ENCODE measurements around the gene TEX14.

Gene TEX14, protein sequence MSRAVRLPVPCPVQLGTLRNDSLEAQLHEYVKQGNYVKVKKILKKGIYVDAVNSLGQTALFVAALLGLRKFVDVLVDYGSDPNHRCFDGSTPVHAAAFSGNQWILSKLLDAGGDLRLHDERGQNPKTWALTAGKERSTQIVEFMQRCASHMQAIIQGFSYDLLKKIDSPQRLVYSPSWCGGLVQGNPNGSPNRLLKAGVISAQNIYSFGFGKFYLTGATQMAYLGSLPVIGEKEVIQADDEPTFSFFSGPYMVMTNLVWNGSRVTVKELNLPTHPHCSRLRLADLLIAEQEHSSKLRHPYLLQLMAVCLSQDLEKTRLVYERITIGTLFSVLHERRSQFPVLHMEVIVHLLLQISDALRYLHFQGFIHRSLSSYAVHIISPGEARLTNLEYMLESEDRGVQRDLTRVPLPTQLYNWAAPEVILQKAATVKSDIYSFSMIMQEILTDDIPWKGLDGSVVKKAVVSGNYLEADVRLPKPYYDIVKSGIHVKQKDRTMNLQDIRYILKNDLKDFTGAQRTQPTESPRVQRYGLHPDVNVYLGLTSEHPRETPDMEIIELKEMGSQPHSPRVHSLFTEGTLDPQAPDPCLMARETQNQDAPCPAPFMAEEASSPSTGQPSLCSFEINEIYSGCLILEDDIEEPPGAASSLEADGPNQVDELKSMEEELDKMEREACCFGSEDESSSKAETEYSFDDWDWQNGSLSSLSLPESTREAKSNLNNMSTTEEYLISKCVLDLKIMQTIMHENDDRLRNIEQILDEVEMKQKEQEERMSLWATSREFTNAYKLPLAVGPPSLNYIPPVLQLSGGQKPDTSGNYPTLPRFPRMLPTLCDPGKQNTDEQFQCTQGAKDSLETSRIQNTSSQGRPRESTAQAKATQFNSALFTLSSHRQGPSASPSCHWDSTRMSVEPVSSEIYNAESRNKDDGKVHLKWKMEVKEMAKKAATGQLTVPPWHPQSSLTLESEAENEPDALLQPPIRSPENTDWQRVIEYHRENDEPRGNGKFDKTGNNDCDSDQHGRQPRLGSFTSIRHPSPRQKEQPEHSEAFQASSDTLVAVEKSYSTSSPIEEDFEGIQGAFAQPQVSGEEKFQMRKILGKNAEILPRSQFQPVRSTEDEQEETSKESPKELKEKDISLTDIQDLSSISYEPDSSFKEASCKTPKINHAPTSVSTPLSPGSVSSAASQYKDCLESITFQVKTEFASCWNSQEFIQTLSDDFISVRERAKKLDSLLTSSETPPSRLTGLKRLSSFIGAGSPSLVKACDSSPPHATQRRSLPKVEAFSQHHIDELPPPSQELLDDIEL (N-terminal part only)

GRCh38 chr17:58691701-58692238, at the start of gene TEX14:
TEX14 (minus strand) TSS chr17:58692045; CDS start chr17:58652001, 40,044 bp downstream.
- DNase-seq = no peak

GRCh38 chr17:58741121-58741625, 49.3 kb upstream of the TEX14 start:
- no peak for DNase-seq

DNA sequence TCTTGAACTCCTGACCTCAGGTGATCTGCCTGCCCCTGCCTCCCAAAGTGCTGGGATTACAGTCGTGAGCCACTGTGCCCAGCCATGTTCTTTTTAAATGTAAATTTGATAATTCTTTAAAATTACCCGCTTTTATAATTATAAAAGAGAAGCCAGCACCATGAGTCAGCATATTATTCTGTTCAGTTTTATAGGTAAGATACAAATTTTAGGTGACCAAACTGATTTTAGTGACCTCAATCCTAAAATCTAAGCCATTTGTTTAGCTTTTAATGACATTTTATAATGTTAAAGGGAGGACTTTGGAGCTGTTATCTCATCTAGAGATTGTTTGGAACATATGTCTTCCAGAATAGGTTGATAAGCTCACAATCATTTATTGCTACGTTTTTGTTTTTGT, 43.0 kb upstream of the TEX14 start:
- DNase-seq = no peak

- DNase-seq = no peak
These were observed 42.2 kb upstream of the TEX14 start for GRCh38 chr17:58734040-58734439.

- no peak for DNase-seq
These were observed 39.1 kb upstream of the TEX14 start for GRCh38 chr17:58730937-58731336.

DNA sequence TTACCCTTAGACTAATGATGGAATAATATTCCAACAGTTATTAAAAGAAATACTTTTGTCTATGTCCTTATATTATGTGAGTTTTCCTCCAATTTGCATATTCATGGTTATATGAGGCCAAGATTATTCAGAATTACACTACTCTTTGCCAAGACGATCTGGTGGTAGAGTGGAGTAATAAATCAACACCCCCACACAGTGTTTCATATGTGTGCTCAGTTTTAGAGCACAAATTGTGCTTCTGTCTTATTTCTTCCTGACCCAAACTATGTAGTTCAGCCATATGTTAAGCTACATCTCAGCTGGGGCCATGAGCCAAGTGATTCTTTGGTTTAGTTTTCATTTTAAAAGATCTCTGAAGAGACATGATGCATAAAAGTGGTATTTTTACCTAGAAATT, 37.0 kb upstream of the TEX14 start:
- no peak for DNase-seq

- no peak for DNase-seq
These were observed 30.9 kb upstream of the TEX14 start for GRCh38 chr17:58722696-58723095.

GRCh38 chr17:58722274-58722673, 30.4 kb upstream of the TEX14 start:
- DNase-seq = no peak

DNA sequence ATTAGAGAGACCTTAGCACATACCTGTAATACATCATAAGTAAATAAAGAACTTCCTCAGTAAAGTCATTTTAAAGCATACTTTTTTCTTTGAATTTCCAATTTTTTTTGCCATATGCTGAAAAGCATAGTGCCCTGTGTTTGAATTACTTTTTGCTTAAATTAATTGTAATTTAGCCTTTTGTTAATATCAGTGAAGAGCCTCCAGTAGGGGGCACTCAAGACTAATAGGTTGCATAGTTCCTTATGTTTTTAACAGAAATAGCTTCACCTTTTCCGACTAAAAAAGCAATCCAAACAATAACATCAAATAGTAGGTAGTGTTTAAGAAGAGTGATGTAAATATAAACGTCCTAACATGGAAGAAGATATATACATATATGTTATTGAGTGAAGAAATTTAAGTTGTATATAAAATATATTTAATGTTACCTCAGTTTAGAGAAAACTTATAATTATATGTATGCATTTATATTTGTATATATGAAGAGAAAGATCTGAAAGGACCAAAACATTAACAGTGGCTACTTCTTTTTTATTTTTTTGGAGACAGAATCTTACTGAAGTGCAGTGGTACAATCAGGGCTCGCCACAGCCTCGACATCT, 19.2 kb upstream of the TEX14 start:
- DNase-seq = peak; percentile 34

DNA sequence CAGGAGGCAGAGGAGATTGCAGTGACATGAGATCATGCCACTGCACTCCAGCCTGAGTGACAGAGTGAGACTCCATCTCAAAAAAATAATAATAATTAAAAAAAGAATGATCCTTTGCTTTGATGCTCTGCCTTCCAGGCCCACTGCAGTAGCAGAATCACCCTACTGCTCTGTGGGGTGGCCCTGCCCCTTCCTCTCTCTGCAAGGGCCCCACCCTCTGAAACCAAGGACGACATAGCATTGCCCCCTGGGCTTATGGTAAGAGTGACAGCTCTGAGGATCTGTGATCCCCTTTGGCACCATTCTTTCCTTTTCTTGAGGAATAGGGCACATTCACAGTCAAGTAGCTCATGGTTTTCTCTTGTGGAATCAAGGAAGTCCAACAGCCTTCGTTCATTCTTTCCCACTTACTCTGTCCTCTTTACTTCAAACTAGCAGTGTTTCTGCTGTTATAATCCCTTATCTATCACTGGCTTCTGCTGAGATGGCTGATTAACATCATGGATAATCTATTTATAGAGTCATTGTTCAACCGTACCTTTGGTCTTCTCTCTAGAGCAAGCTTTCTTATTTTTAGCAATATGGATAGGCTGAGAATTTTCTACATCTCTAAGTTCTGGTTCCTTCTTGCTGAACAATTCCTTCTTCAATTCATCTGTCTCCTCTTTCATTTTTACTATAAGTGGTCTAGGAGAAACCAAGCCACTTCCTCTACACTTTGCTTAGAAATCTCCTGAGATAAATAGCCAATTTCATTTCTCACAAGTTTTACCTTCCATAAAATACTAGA, 14.7 kb upstream of the TEX14 start:
- no peak for DNase-seq

DNA sequence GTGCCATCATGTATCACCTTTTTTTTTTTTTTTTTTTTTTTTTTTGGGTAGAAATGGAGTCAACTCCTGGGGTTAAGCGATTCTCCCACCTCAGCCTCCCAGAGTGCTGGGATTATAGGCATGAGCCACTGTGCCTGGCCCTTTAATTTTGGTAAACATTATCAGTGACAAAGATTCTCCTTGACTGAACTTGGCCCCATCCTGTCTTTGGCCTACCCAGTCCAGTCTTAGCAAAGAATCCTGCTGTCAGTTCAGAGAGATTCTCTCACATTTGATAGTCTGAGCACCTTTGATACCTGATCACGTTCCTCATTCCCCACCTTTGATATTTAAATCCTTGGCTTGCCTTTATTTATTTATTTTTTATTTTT, 12.1 kb upstream of the TEX14 start:
- DNase-seq = no peak

DNA sequence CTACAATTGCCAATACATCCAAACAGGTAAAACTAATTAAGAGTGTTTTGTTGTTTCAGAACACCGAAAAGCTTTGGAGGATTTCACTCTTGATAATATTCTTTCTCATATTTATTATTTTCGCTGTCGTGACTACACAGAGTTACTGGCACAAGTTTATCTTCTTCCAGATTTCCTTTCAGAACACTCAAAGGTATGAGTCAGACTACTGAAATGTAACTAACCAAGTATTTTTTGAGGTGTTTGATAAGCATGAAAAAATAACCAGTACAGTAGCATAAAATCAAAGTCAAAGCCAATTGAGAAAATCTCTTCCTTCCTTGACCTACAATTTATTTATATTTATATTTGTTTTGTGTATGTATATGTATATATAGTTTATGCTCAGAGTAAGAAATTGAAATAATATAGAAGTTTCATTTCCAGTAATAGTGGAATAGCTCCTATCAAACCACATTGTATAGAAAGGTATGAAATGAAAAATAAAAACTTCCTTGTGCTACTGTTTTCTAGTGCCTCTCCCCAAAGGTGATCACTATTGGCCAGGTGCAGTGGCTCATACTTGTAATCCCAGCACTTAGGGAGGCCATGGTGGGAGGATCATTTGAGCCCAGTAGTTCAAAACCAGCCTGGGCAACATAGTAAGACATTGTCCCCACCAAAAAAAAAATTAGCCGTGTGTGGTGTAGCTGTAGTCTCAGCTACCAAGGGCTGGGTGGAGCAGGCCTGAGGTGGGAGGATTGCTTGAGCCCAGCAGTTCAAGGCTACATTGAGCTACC, 11.5 kb upstream of the TEX14 start:
- DNase-seq = no peak

- no peak for DNase-seq
These were observed 10.9 kb upstream of the TEX14 start for GRCh38 chr17:58702708-58703107.

GRCh38 chr17:58702045-58702476, 10.2 kb upstream of the TEX14 start:
- no peak for DNase-seq

- no peak for DNase-seq
These were observed 7.9 kb upstream of the TEX14 start for GRCh38 chr17:58699771-58700170.

GRCh38 chr17:58694826-58695225, 3.0 kb upstream of the TEX14 start:
- DNase-seq = no peak

GRCh38 chr17:58694302-58694701, 2.5 kb upstream of the TEX14 start:
- DNase-seq = no peak

GRCh38 chr17:58693751-58694150, 1.9 kb upstream of the TEX14 start:
- no peak for DNase-seq

DNA sequence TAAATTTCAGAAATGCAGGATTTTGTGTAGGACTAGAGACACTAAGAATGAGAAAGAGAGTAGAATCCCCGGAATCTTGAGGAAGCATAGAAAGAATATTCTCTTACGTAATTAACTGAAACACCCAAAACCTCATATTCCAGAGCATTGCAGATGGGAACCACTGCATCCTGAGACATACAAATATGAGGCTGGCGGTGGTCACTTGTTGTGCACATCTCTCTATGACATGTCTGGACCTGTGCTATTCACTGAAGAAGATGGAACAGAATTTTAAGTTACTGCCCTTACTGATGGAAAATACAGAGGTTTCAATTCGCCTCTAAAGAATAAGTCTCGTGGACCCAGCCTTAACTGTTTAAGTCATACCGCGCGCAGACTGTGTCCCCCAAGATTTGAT, 1.4 kb upstream of the TEX14 start:
- no peak for DNase-seq

All from retina (tissue), 1 donor.